HFF-Myc (cell line): ENCODE measurements around the gene FBLN7.
A peak's percentile ranks its signal among the peaks of the same experiment; 100 is the strongest.
"Not testable (repeated sequence)": the region's sequence is repeated elsewhere in the genome, so short reads cannot be mapped to it uniquely, and the experiment has no call there.

ENCODE experiments used
- DNase-seq: peaks from one replicate; pipeline ENCODE4 v3.0.0-alpha.2; 2011; ENCODE audit warnings: low read depth; ENCODE audit errors: extremely low read depth
- H3K4me3 ChIP-seq: replicated peaks from 2 replicates; pipeline ENCODE4 v1.5.1; 2011; ENCODE audit warnings: low read depth, mild to moderate bottlenecking, control low read depth, low read length
- TF ChIP-seq, protein P1 (sequence below): IDR thresholded peaks from 2 replicates; pipeline ENCODE4 v1.5.1; 2012; ENCODE audit warnings: mild to moderate bottlenecking, low read depth, low read length, control low read depth; ENCODE audit errors: missing control alignments

The FBLN7 gene

DNA sequence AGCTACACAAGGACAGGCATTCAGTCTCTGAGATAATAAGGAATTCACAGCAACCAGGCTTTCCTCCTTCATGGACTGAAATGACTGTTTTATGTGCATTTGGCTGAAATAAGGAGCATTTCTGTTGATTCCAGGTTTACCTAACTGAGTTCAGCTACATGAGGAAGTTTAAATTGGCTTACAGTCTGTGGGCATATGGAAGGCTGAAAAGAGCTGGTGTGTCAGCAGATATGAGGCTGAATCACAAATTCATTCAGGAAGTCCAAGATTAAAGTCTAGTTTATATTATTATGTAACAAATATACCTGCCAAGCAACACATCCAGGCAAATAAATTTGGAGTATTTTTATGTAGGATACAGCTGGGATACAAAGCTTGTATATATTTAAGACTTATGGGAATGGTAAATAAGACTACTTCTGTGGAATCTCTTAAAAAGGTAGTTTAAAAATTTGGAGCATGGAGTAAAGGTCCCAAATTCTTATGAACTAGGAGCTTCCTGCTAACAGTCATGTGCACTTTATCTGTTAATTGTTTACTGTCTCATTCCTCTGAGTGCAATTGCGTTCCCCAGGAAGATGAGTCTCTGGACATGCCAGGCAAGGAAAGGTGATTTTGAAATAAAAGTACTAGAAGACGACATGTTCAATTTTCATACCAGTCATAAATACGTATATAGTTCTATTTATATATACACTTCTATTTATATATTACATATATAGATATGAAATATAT is 63.7 kb downstream of the FBLN7 start:
- no peak overlapping the region for H3K4me3 ChIP-seq
- TF ChIP-seq, protein P1, sequence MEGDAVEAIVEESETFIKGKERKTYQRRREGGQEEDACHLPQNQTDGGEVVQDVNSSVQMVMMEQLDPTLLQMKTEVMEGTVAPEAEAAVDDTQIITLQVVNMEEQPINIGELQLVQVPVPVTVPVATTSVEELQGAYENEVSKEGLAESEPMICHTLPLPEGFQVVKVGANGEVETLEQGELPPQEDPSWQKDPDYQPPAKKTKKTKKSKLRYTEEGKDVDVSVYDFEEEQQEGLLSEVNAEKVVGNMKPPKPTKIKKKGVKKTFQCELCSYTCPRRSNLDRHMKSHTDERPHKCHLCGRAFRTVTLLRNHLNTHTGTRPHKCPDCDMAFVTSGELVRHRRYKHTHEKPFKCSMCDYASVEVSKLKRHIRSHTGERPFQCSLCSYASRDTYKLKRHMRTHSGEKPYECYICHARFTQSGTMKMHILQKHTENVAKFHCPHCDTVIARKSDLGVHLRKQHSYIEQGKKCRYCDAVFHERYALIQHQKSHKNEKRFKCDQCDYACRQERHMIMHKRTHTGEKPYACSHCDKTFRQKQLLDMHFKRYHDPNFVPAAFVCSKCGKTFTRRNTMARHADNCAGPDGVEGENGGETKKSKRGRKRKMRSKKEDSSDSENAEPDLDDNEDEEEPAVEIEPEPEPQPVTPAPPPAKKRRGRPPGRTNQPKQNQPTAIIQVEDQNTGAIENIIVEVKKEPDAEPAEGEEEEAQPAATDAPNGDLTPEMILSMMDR: no peak
- DNase-seq: no peak

DNA sequence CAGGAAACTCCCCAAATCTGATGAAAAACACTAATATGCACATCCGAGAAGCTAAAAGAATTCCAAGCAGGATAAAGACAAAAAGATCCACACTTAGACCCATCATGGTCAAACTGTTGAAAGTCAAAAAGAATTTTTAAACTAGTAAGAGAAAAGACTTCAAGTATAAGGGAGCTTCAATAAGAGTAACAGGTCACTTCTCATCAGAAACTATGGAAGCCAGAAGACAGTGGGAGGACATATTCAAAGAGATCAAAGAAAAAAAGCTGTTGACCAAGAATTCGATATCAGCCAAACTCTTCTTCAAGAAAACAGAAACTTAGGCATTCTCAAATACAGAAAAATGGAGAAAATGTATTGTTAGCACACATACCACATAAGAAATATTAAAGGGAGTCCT is 66.2 kb downstream of the FBLN7 start:
- TF ChIP-seq, protein P1: no peak
- no peak overlapping the region for H3K4me3 ChIP-seq
- no peak for DNase-seq

DNA sequence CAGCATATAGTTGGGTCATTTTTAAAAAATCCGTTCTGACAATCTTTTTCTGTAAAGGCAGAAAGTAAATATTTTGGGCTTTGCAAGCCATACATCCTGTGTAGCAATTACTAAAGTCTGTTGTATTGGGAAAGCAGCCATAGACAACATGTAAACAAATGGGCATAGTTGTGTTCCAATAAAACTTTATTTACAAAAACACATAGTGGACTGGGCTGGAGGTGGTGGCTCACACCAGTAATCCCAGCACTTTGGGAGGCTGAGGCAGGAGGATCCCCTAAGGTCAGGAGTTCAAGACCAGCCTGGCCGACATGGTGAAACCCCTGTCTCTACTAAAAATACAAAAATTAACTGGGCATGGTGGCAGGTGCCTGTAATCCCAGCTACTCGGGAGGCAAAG is 69.7 kb downstream of the FBLN7 start:
- not testable (repeated sequence) for DNase-seq, H3K4me3 ChIP-seq

DNA sequence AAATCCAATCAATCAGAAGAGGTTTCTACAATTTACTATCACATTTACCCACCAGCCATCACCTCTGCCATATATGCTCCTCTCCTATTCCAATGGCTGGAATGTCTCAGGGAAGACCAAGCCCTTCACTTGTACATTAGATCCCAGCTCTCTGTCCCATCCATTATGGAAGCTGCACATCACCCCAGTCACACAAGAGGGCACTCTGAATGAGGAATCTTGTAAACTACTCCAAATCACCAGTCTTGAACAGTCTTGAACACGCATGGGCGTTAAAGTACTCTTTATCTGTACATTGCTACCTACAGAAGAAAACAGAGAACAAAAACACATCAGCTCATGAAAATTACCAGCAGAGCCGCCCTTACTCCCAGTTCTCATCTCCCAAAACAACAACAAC is 78.0 kb downstream of the FBLN7 start:
- no peak for DNase-seq
- no peak overlapping the region for H3K4me3 ChIP-seq
- TF ChIP-seq, protein P1: peak; percentile 27

DNA sequence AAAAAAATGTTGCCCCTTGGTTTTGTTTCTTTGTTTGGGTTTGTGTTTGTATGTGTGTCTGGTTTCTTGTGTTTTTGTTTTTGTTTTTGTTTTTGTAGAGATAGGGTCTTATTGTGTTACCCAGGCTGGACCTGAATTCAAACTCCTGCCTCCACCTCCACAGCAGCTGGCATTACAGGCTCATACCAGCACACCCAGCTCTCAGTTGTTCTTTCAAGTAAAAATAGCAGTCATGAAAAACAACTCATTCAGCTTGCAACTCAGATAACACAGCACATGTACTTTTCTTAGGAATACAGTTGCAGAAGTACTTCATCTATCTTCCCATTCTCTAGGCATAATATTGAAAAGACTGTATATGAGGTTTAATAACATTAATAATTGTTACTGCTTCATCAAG is 79.7 kb downstream of the FBLN7 start:
- H3K4me3 ChIP-seq: no peak overlapping the region
- TF ChIP-seq, protein P1: no peak
- DNase-seq: no peak

DNA sequence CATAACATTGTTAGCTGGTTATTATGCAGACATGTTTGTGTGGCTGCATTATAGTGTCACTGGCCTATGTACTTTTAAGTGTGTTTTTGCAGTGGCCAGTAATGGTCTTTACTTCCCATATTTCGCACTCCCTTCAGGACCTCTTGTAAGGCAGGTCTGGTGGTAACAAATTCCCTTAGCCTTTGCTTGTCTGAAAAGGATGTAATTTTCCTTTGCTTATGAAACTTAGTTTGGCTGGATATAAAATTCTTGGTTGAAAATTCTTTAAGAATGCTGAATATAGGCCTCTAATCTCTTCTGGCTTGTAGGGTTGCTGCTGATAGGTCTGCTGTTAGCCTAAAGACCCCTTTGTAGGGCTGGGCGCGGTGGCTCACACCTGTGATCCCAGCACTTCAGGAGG is 82.0 kb downstream of the FBLN7 start:
- no peak overlapping the region for H3K4me3 ChIP-seq
- TF ChIP-seq, protein P1: no peak
- no peak for DNase-seq

DNA sequence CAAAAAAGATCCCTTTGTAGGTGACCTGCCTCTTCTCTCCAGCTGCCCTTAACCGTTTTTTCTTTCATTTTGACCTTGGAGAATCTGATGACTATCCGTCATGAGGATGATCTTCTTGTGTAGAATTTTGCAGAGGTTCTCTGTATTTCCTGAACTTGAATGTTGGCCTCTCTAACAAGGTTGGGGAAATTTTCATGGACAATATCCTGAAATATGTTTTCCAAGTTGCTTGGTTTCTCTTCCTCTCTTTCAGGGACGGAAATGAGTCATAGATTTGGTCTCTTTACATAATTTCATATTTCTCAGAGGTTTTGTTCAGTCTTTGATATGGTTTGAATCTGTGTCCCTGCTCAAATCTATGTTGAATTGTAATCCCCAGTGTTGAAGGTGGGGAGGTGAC is 82.6 kb downstream of the FBLN7 start:
- TF ChIP-seq, protein P1: no peak
- no peak for DNase-seq
- no peak overlapping the region for H3K4me3 ChIP-seq
